ENCODE measurements around the gene PRDX5.

GRCh38 chr11:64358536-64358906, 40.6 kb downstream of the PRDX5 start:
- TF ChIP-seq CTCF (IDR thresholded peaks at IDR 0.05) (no peak), AFF4 (CRISPR knock-in tag; IDR thresholded peaks at IDR 0.05; ENCODE audit: borderline replicate concordance) (no peak), ZNF416 (CRISPR knock-in tag; IDR thresholded peaks at IDR 0.05) (no peak), CREB1 (CRISPR knock-in tag; IDR thresholded peaks at IDR 0.05) (no peak), ATF3 (CRISPR knock-in tag; conservative IDR thresholded peaks at IDR 0.05) (no peak)
